Trophoblast cell (in vitro differentiated cells and primary cell): ENCODE data around the gene ASIP.

Source experiments
- DNase-seq, 2 donors: peaks; one replicate each; pipeline ENCODE4 v3.0.0-alpha.2; 2016
- H2AFZ ChIP-seq: 2 replicates; pipeline ENCODE4 v1.6.1; 2013; ENCODE audit warnings: low read length, moderate library complexity, mild to moderate bottlenecking; ENCODE audit not compliant: insufficient read depth, poor library complexity
- H2AK5ac ChIP-seq: 2 replicates; pipeline ENCODE4 v1.6.1; 2013; ENCODE audit warnings: mild to moderate bottlenecking, low read length
- H2BK120ac ChIP-seq: 2 replicates; pipeline ENCODE4 v1.6.1; 2013; ENCODE audit warnings: low read length, mild to moderate bottlenecking, moderate library complexity; ENCODE audit not compliant: insufficient read depth, poor library complexity
- H2BK12ac ChIP-seq: 2 replicates; pipeline ENCODE4 v1.6.1; 2013; ENCODE audit warnings: mild to moderate bottlenecking, low read length, moderate library complexity
- H2BK5ac ChIP-seq: 2 replicates; pipeline ENCODE4 v1.6.1; 2013; ENCODE audit warnings: low read length, low read depth, moderate library complexity, mild to moderate bottlenecking; ENCODE audit not compliant: poor library complexity
- H3K14ac ChIP-seq: 2 replicates; pipeline ENCODE4 v1.6.1; 2013; ENCODE audit warnings: mild to moderate bottlenecking, low read length
- H3K18ac ChIP-seq: 2 replicates; pipeline ENCODE4 v1.6.1; 2013; ENCODE audit warnings: mild to moderate bottlenecking, low read length
- H3K23ac ChIP-seq: 2 replicates; pipeline ENCODE4 v1.6.1; 2013; ENCODE audit warnings: low read length
- H3K27ac ChIP-seq: 2 replicates; pipeline ENCODE4 v1.5.1; 2013; ENCODE audit warnings: low read depth, mild to moderate bottlenecking, inconsistent platforms, low read length, moderate library complexity
- H3K27me3 ChIP-seq: 2 replicates; pipeline ENCODE4 v1.6.1; 2013; ENCODE audit warnings: inconsistent platforms, mild to moderate bottlenecking, low read length, moderate library complexity; ENCODE audit not compliant: insufficient read depth
- H3K36me3 ChIP-seq, 2 experiments: 1 replicate in 1 of 2; 2 replicates in 1 of 2; pipeline ENCODE4 v1.6.1; 2013; ENCODE audit warnings: low read length in 2 of 2, mild to moderate bottlenecking in 2 of 2, moderate library complexity in 1 of 2; ENCODE audit not compliant: insufficient read depth in 2 of 2, control insufficient read depth in 1 of 2
- H3K4ac ChIP-seq: 2 replicates; pipeline ENCODE4 v1.6.1; 2013; ENCODE audit warnings: low read depth, mild to moderate bottlenecking, low read length, moderate library complexity
- H3K4me1 ChIP-seq, 2 experiments: 1 replicate in 1 of 2; 2 replicates in 1 of 2; pipeline ENCODE4 v1.6.1; 2013; ENCODE audit warnings: low read length in 2 of 2, mild to moderate bottlenecking in 2 of 2, moderate library complexity in 1 of 2; ENCODE audit not compliant: insufficient read depth in 2 of 2, control insufficient read depth in 1 of 2
- H3K4me2 ChIP-seq: 2 replicates; pipeline ENCODE4 v1.6.1; 2013; ENCODE audit warnings: inconsistent platforms, mild to moderate bottlenecking, low read length, moderate library complexity
- H3K4me3 ChIP-seq: 2 replicates; pipeline ENCODE4 v1.5.1; 2013; ENCODE audit warnings: mild to moderate bottlenecking, low read depth, low read length, inconsistent platforms
- H3K79me1 ChIP-seq: one replicate; pipeline ENCODE4 v1.6.1; 2013; ENCODE audit warnings: low read length
- H3K79me2 ChIP-seq: 2 replicates; pipeline ENCODE4 v1.6.1; 2013; ENCODE audit warnings: low read length, mild to moderate bottlenecking; ENCODE audit not compliant: control insufficient read depth, insufficient read depth, poor library complexity
- H3K9ac ChIP-seq: 2 replicates; pipeline ENCODE4 v1.6.1; 2013; ENCODE audit warnings: mild to moderate bottlenecking, low read length
- H3K9me3 ChIP-seq: 2 replicates; pipeline ENCODE4 v1.6.1; 2013; ENCODE audit warnings: low read depth, mild to moderate bottlenecking, control low read depth, inconsistent platforms, low read length; ENCODE audit not compliant: insufficient read depth
- H4K12ac ChIP-seq: 2 replicates; pipeline ENCODE4 v1.6.1; 2013; ENCODE audit warnings: low read depth, mild to moderate bottlenecking, low read length, moderate library complexity
- H4K8ac ChIP-seq: 2 replicates; pipeline ENCODE4 v1.6.1; 2013; ENCODE audit warnings: low read depth, mild to moderate bottlenecking, low read length, moderate library complexity
- H4K91ac ChIP-seq: one replicate; pipeline ENCODE4 v1.6.1; 2013; ENCODE audit warnings: low read depth, mild to moderate bottlenecking, low read length, moderate library complexity
- WGBS: extraction: QIAGEN DNeasy Blood & Tissue Kit; methylation state at CpG from one replicate; pipeline ENCODE4 v1.1.7; 2013; ENCODE audit warnings: missing lambda C conversion rate; ENCODE audit not compliant: insufficient read length, insufficient coverage; ENCODE audit errors: extremely low coverage; 5-methylcytosine and 5-hydroxymethylcytosine counted together

The ASIP gene

GRCh38 chr20:34309691-34310090 is 68.5 kb downstream of the ASIP start:
- Histone ChIP-seq H3K9ac (no peak overlapping the region), H3K79me2 (no peaks in the 10 kb centered on the region), H2BK12ac (no peak overlapping the region), H4K8ac (no peak overlapping the region), H4K12ac (no peak overlapping the region), H2AFZ (no peak overlapping the region), H3K36me3 (no peaks in the 10 kb centered on the region), H3K4me3 (no peak overlapping the region), H3K14ac (no peak overlapping the region), H3K18ac (no peak overlapping the region), H3K23ac (no peak overlapping the region), H3K4me1 (peaks cover 2 to 10% of the 10 kb centered on the region in 2 experiments), H3K4me2 (no peak overlapping the region), H4K91ac (no peak overlapping the region), H2BK5ac (no peak overlapping the region), H3K9me3 (no peaks in the 10 kb centered on the region), H2BK120ac (no peak overlapping the region), H3K4ac (no peak overlapping the region), H3K27ac (no peak overlapping the region), H3K27me3 (no peaks in the 10 kb centered on the region), H2AK5ac (no peak overlapping the region), H3K79me1 (no peaks in the 10 kb centered on the region)
- WGBS = no CpG with 5 or more reads among the region's 3 CpGs
- no peak for DNase-seq

- peaks cover 2 to 12% of the 10 kb centered on the region in 2 experiments for H3K4me1 ChIP-seq
- no peak overlapping the region for H3K14ac ChIP-seq
Measured at GRCh38 chr20:34310481-34311117, 69.4 kb downstream of the ASIP start.

GRCh38 chr20:34311118-34312023 is 70.1 kb downstream of the ASIP start:
- Histone ChIP-seq H3K9me3 (no peaks in the 10 kb centered on the region), H2BK120ac (no peak overlapping the region), H4K91ac (no peak overlapping the region), H3K4me2 (peak overlapping the region; percentile 62), H3K36me3 (no peaks in the 10 kb centered on the region), H4K12ac (no peak overlapping the region), H3K9ac (no peak overlapping the region), H3K79me1 (no peaks in the 10 kb centered on the region), H3K27ac (no peak overlapping the region), H3K18ac (no peak overlapping the region), H3K27me3 (no peaks in the 10 kb centered on the region), H2AFZ (peak overlapping the region; percentile 11), H3K4me1 (peaks cover 3 to 16% of the 10 kb centered on the region in 2 experiments), H3K23ac (no peak overlapping the region), H2AK5ac (no peak overlapping the region), H3K4me3 (no peak overlapping the region), H4K8ac (peak overlapping the region; percentile 48), H3K79me2 (no peaks in the 10 kb centered on the region), H3K4ac (no peak overlapping the region), H3K14ac (no peak overlapping the region), H2BK12ac (no peak overlapping the region), H2BK5ac (no peak overlapping the region)
- peak in 1 of 2 donors; percentile 32 for DNase-seq
- no CpG with 5 or more reads among the region's 45 CpGs for WGBS

More at GRCh38 chr20:34310481-34311117, 69.4 kb downstream of the ASIP start:
- no peak overlapping the region for H3K27ac ChIP-seq
- H2BK12ac ChIP-seq = no peak overlapping the region
- H2BK5ac ChIP-seq = no peak overlapping the region
- H3K79me2 ChIP-seq = no peaks in the 10 kb centered on the region
- H4K12ac ChIP-seq = no peak overlapping the region
- no peak overlapping the region for H4K91ac ChIP-seq
- no peak overlapping the region for H2AFZ ChIP-seq
- no peak overlapping the region for H3K4ac ChIP-seq
- H3K79me1 ChIP-seq = no peaks in the 10 kb centered on the region
- DNase-seq = peak; percentile 49 to 89
- no peak overlapping the region for H3K23ac ChIP-seq
- H3K9me3 ChIP-seq = no peaks in the 10 kb centered on the region
- no peak overlapping the region for H3K4me3 ChIP-seq
- no peak overlapping the region for H3K18ac ChIP-seq
- no peak overlapping the region for H4K8ac ChIP-seq
- H3K36me3 ChIP-seq = no peaks in the 10 kb centered on the region
- H3K9ac ChIP-seq = no peak overlapping the region
- no peak overlapping the region for H3K4me2 ChIP-seq
- no CpG with 5 or more reads among the region's 19 CpGs for WGBS
- no peak overlapping the region for H2AK5ac ChIP-seq
- H3K27me3 ChIP-seq = no peaks in the 10 kb centered on the region
- no peak overlapping the region for H2BK120ac ChIP-seq

GRCh38 chr20:34312024-34312460 is 70.8 kb downstream of the ASIP start:
- Histone ChIP-seq H3K79me1 (no peaks in the 10 kb centered on the region), H3K4ac (no peak overlapping the region)
- WGBS = no CpG with 5 or more reads among the region's 11 CpGs

More at GRCh38 chr20:34312024-34312460, 70.8 kb downstream of the ASIP start:
- no peak overlapping the region for H4K12ac ChIP-seq
- H2AK5ac ChIP-seq = no peak overlapping the region
- no peak overlapping the region for H3K14ac ChIP-seq
- H3K79me2 ChIP-seq = no peaks in the 10 kb centered on the region
- H4K8ac ChIP-seq = no peak overlapping the region
- H2BK120ac ChIP-seq = no peak overlapping the region
- H2BK5ac ChIP-seq = no peak overlapping the region
- H3K23ac ChIP-seq = no peak overlapping the region
- no peaks in the 10 kb centered on the region for H3K36me3 ChIP-seq
- H3K27ac ChIP-seq = no peak overlapping the region
- no peak overlapping the region for H3K18ac ChIP-seq
- H4K91ac ChIP-seq = no peak overlapping the region
- no peak for DNase-seq
- H2BK12ac ChIP-seq = no peak overlapping the region
- no peak overlapping the region for H3K9ac ChIP-seq
- no peak overlapping the region for H3K4me3 ChIP-seq
- no peaks in the 10 kb centered on the region for H3K9me3 ChIP-seq
- peak overlapping the region; percentile 75 for H3K4me2 ChIP-seq
- no peaks in the 10 kb centered on the region for H3K27me3 ChIP-seq
- no peak overlapping the region for H2AFZ ChIP-seq
- peaks cover 4 to 16% of the 10 kb centered on the region in 2 experiments for H3K4me1 ChIP-seq
